Neuron (in vitro differentiated cells): ENCODE measurements around the gene PLIN5.

ENCODE experiments used
- H2AFZ ChIP-seq: one replicate; pipeline ENCODE4 v1.6.1; 2013; ENCODE audit warnings: low read depth, mild to moderate bottlenecking, inconsistent platforms, low read length, moderate library complexity
- H3K27me3 ChIP-seq: one replicate; pipeline ENCODE4 v1.6.1; 2013; ENCODE audit warnings: low read length; ENCODE audit not compliant: insufficient read depth
- H3K36me3 ChIP-seq: one replicate; pipeline ENCODE4 v1.6.1; 2013; ENCODE audit warnings: low read length; ENCODE audit not compliant: insufficient read depth
- H3K4me1 ChIP-seq: one replicate; pipeline ENCODE4 v1.6.1; 2013; ENCODE audit warnings: low read length; ENCODE audit not compliant: insufficient read depth
- H3K4me3 ChIP-seq: 2 replicates; pipeline ENCODE4 v1.5.1; 2013; ENCODE audit warnings: mild to moderate bottlenecking, low read length, moderate library complexity
- H3K9me3 ChIP-seq: one replicate; pipeline ENCODE4 v1.6.1; 2013; ENCODE audit warnings: low read length

PLIN5 gene

GRCh38 chr19:4557971-4558941 is 23.2 kb upstream of the PLIN5 start:
- H3K36me3 ChIP-seq: peaks cover 15% of the 10 kb centered on the region
- H3K27me3 ChIP-seq: no peaks in the 10 kb centered on the region
- H2AFZ ChIP-seq: no peak overlapping the region
- peaks cover 2% of the 10 kb centered on the region for H3K9me3 ChIP-seq
- no peaks in the 10 kb centered on the region for H3K4me1 ChIP-seq
- H3K4me3 ChIP-seq: no peak overlapping the region

DNA sequence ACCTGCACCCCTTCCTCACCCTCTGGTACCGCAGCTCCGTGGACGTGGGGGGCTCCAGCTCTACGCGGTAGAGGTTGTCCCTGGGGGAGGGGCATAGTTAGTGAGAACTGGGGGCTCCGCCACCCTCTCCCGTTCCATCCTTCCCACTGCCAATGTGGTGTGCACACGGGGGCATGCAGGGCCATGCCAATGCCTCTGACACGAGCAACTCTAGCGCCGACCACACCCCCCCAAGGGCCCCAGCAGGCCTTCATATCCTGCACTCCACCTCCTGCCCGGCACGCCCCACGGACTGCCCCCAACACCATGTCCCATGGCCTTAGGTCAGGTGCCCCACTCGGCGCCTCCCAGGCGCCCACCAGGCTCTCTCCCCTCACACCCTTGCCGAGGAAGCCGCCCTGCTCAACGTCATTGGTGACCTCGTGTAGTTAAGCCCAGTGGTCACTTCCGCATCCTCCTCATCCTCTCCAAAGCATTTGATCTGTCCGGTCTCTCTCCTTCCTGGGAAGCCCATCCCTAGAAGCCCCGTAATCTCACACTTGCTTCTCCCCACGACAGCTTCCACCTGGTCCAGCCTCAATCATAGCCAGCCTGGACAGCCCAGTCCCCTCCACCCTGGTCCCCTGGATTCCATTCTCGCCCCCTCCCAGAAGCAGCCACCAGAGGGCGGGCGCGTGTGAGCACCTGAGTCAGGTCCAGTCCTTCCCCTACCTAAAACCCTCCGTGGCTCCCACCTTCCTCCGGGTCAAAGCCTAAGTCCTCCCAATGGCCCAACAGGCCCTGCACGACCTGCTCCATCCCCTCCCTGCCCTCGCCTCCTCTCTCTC is 22.3 kb upstream of the PLIN5 start:
- no peak overlapping the region for H2AFZ ChIP-seq
- H3K36me3 ChIP-seq: peaks cover 24% of the 10 kb centered on the region
- no peaks in the 10 kb centered on the region for H3K27me3 ChIP-seq
- H3K4me1 ChIP-seq: no peaks in the 10 kb centered on the region
- H3K9me3 ChIP-seq: peaks cover 2% of the 10 kb centered on the region
- H3K4me3 ChIP-seq: no peak overlapping the region

DNA sequence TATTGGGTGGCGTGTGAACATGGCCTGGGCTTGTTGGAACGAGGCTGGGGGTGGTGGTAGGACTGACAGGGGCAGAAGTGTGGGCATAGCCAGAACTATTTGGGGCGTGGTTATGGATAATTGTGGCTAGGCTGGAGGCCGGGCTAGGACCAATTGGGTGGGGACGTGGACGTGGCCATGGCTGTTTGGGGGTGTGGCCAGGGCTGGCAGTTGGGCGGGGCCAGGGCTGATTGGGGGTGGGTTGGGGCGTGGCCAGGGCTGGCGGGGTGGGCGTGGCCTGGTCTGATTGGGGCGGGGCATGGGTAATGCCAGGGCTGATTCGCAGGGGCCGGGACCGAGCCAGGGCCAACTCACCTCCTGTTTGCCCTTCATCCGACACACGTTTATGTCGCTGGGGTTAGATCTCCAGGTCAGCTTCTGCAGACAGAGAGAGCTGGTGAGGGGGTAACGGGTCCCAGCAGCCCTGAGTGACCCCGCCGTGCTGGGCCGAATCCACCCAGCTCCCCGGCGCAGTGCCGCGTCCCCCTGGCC is 21.6 kb upstream of the PLIN5 start:
- Histone ChIP-seq H2AFZ (no peak overlapping the region), H3K27me3 (no peaks in the 10 kb centered on the region), H3K4me3 (no peak overlapping the region), H3K9me3 (peaks cover 2% of the 10 kb centered on the region), H3K4me1 (no peaks in the 10 kb centered on the region), H3K36me3 (peaks cover 31% of the 10 kb centered on the region)

GRCh38 chr19:4555657-4556561 is 20.9 kb upstream of the PLIN5 start:
- H3K4me3 ChIP-seq: no peak overlapping the region

GRCh38 chr19:4554717-4555116 is 19.7 kb upstream of the PLIN5 start:
- Histone ChIP-seq H2AFZ (no peak overlapping the region), H3K4me3 (no peak overlapping the region), H3K9me3 (peaks cover 2% of the 10 kb centered on the region), H3K27me3 (no peaks in the 10 kb centered on the region), H3K36me3 (peaks cover 36% of the 10 kb centered on the region), H3K4me1 (no peaks in the 10 kb centered on the region)

More at GRCh38 chr19:4555657-4556561, 20.9 kb upstream of the PLIN5 start:
- Histone ChIP-seq H3K9me3 (peaks cover 2% of the 10 kb centered on the region), H3K27me3 (no peaks in the 10 kb centered on the region), H2AFZ (no peak overlapping the region), H3K36me3 (peaks cover 31% of the 10 kb centered on the region), H3K4me1 (no peaks in the 10 kb centered on the region)

DNA sequence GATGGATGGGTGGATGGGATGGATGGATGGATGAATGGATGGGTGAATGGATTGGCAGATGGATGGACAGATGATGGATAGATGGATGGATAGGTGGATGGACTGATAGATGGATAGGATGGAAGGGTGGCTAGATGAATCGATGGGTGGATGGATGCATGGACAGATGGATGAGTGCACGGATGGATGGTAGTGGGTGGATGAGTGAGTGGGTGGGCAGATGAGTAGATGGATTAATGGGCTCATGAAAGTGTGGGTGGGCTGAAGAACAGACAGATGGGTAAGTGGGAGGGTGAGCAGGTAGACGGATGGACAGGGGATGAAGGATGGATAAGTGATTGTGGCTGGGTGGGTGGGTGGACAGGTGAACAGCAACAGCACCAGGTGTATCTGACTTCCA is 18.8 kb upstream of the PLIN5 start:
- Histone ChIP-seq H3K36me3 (peaks cover 39% of the 10 kb centered on the region), H2AFZ (no peak overlapping the region), H3K4me1 (no peaks in the 10 kb centered on the region), H3K4me3 (no peak overlapping the region), H3K9me3 (peaks cover 2% of the 10 kb centered on the region), H3K27me3 (no peaks in the 10 kb centered on the region)

- no peak overlapping the region for H2AFZ ChIP-seq
- H3K4me3 ChIP-seq: no peak overlapping the region
- peaks cover 39% of the 10 kb centered on the region for H3K36me3 ChIP-seq
- H3K27me3 ChIP-seq: no peaks in the 10 kb centered on the region
- no peaks in the 10 kb centered on the region for H3K4me1 ChIP-seq
- H3K9me3 ChIP-seq: peaks cover 2% of the 10 kb centered on the region
Measured at GRCh38 chr19:4553092-4553695, 18.2 kb upstream of the PLIN5 start.

DNA sequence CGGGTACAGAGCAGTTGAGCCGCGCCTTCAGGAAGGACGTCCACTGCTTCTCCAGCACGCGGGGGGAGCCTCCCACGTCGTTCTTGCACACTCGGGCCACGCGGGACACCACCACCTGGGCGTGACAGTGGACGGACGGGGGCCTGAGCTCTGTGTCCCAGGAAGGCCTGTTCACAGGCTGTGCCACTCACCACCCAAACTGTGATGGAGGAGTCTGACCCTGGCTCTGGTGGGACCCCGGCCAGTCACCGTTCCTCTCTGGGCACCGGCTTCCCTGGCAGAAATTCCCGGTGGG is 17.4 kb upstream of the PLIN5 start:
- Histone ChIP-seq H3K27me3 (no peaks in the 10 kb centered on the region), H3K9me3 (peaks cover 2% of the 10 kb centered on the region), H2AFZ (no peak overlapping the region), H3K36me3 (peaks cover 39% of the 10 kb centered on the region), H3K4me3 (no peak overlapping the region), H3K4me1 (no peaks in the 10 kb centered on the region)

GRCh38 chr19:4550479-4551050 is 15.5 kb upstream of the PLIN5 start:
- H3K36me3 ChIP-seq: peaks cover 43% of the 10 kb centered on the region
- no peaks in the 10 kb centered on the region for H3K27me3 ChIP-seq
- H3K4me3 ChIP-seq: no peak overlapping the region
- H2AFZ ChIP-seq: no peak overlapping the region
- H3K4me1 ChIP-seq: no peaks in the 10 kb centered on the region
- peaks cover 2% of the 10 kb centered on the region for H3K9me3 ChIP-seq

GRCh38 chr19:4550018-4550417 is 15.0 kb upstream of the PLIN5 start:
- Histone ChIP-seq H2AFZ (no peak overlapping the region), H3K4me1 (no peaks in the 10 kb centered on the region), H3K4me3 (no peak overlapping the region), H3K9me3 (peaks cover 2% of the 10 kb centered on the region), H3K27me3 (no peaks in the 10 kb centered on the region), H3K36me3 (peaks cover 45% of the 10 kb centered on the region)

- Histone ChIP-seq H3K4me1 (no peaks in the 10 kb centered on the region), H3K36me3 (peaks cover 30% of the 10 kb centered on the region), H2AFZ (no peak overlapping the region), H3K9me3 (no peaks in the 10 kb centered on the region), H3K4me3 (no peak overlapping the region), H3K27me3 (no peaks in the 10 kb centered on the region)
Measured at GRCh38 chr19:4548238-4548584, 13.2 kb upstream of the PLIN5 start.
